ENCODE data around the gene ACAT2. TPM values are rescaled to one million over a fixed set of nuclear protein-coding genes. Genes with fewer than 3 reads are reported as not detected.
"Not testable (repeated sequence)": the region's sequence is repeated elsewhere in the genome, so short reads cannot be mapped to it uniquely, and the experiment has no call there.

ACAT2 gene
- total RNA-seq, 2 donors from 2014 or later, result 7.3 to 16.2 TPM

DNA sequence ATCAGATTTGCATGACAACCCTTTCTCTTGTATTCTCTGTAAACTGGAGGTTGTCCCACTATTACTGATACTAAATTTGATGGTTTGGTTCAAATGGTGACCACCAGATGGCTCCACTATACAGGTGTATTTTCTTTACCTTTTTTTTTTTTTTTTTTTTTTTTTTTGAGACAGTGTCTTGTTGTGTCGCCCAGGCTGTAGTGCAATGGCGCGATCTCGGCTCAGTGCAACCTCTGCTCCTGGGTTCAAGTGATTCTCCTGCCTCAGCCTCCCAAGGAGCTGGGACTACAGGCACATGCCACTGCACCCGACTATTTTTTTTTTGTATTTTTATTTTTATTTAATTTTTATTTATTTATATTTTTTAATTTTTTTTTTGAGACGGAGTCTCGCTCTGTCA is 41.1 kb upstream of the ACAT2 start:
- Histone ChIP-seq H3K27me3 (no peaks in the 10 kb centered on the region), H3K4me3 (no peak overlapping the region), H3K27ac (no peak overlapping the region), H3K36me3 (replicated peaks in 1 of 2; ENCODE audit: insufficient read depth in 1 of 2, low read depth in 2 of 2) (no peaks in the 10 kb centered on the region), H3K9me3 (no peaks in the 10 kb centered on the region), H3K4me1 (peaks cover 63% of the 10 kb centered on the region)
- TF ChIP-seq, protein P1, sequence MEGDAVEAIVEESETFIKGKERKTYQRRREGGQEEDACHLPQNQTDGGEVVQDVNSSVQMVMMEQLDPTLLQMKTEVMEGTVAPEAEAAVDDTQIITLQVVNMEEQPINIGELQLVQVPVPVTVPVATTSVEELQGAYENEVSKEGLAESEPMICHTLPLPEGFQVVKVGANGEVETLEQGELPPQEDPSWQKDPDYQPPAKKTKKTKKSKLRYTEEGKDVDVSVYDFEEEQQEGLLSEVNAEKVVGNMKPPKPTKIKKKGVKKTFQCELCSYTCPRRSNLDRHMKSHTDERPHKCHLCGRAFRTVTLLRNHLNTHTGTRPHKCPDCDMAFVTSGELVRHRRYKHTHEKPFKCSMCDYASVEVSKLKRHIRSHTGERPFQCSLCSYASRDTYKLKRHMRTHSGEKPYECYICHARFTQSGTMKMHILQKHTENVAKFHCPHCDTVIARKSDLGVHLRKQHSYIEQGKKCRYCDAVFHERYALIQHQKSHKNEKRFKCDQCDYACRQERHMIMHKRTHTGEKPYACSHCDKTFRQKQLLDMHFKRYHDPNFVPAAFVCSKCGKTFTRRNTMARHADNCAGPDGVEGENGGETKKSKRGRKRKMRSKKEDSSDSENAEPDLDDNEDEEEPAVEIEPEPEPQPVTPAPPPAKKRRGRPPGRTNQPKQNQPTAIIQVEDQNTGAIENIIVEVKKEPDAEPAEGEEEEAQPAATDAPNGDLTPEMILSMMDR (IDR thresholded peaks at IDR 0.05), result peak; percentile 12 to 72 (median 45)
- no peak for TF ChIP-seq POLR2A (IDR thresholded peaks at IDR 0.05)
- WGBS, 2 donors, result 33 to 48% methylated on average over 7 of the region's 7 CpGs
- ATAC-seq (no peak), DNase-seq (peak; percentile 52 to 76 (median 58))
- intact Hi-C loops (cut with DNase I), result no loop called here

DNA sequence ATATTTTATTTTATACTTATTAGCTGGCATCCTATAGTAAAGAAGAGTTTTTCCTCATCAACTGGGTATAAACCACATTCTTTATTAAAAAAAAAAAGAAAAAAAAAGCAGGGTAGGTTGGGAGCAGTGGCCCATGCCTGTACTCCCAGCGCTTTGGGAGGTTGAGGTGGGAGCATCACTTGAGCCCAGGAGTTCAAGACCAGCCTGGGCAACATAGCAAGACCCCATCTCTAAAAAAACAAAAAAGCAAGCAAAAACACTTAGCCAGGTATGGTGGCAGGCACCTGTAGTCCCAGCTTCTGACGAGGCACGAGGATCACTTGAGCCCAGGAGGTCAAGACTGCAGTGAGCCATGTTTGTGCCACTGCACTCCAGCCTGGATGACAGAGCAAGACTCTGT is 39.9 kb upstream of the ACAT2 start:
- H3K36me3 ChIP-seq (replicated peaks in 1 of 2; ENCODE audit: insufficient read depth in 1 of 2, low read depth in 2 of 2); H3K27ac ChIP-seq; H3K9me3 ChIP-seq; intact Hi-C loops (cut with DNase I); ATAC-seq; H3K27me3 ChIP-seq; H3K4me3 ChIP-seq; DNase-seq: not testable (repeated sequence)
- peaks cover 54% of the 10 kb centered on the region for H3K4me1 ChIP-seq
- 97 to 100% methylated on average over 3 of the region's 3 CpGs for WGBS, 2 donors

DNA sequence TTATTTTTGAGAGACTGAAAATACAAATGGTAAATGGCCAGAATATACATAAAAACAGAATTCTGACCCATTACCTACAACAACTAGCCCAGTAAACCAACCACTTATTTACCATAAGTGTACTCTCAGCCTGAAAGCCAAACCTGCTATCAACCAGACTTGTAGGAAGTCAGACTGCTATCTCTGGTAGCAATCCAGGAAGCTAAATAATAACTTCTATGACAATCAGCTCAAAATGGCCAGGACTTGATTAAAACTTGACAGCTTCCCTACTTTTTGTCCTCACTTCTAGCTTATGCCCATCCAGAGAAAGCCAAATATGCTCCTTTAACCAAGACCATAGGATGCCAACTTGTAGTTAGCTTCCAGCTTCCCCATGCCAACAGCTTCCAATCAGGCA is 39.2 kb upstream of the ACAT2 start:
- Histone ChIP-seq H3K27ac (no peak overlapping the region), H3K4me1 (peaks cover 48% of the 10 kb centered on the region), H3K9me3 (no peaks in the 10 kb centered on the region), H3K36me3 (replicated peaks in 1 of 2; ENCODE audit: insufficient read depth in 1 of 2, low read depth in 2 of 2) (no peaks in the 10 kb centered on the region), H3K4me3 (no peak overlapping the region), H3K27me3 (no peaks in the 10 kb centered on the region)
- intact Hi-C loops (cut with DNase I), result no loop called here
- TF ChIP-seq POLR2A (IDR thresholded peaks at IDR 0.05), result no peak
- TF ChIP-seq, protein P1 (IDR thresholded peaks at IDR 0.05), result no peak
- no peak for ATAC-seq
- no peak for DNase-seq

DNA sequence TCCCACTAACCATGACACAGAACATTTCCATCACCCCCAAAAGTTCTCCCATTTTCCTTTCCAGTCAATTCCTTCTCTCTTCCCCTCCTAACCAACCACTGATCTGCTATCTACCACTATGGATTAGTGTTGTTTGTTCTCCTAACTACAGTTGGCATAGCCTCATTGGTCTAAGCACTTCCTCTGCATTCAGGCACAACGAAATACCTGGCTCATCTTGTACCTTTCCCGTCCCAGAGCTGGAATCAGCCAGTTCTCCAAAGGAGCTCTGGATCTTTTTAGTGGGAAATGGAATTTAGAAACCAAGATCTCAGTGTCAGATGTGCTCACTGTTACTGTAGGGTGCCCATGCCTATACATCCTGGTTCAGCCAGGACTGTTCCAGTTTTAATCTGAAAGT is 38.6 kb upstream of the ACAT2 start:
- intact Hi-C loops (cut with DNase I), result no loop called here
- WGBS, 2 donors, result 62 to 69% methylated on average over 2 of the region's 2 CpGs
- H3K27me3 ChIP-seq, result no peaks in the 10 kb centered on the region

DNA sequence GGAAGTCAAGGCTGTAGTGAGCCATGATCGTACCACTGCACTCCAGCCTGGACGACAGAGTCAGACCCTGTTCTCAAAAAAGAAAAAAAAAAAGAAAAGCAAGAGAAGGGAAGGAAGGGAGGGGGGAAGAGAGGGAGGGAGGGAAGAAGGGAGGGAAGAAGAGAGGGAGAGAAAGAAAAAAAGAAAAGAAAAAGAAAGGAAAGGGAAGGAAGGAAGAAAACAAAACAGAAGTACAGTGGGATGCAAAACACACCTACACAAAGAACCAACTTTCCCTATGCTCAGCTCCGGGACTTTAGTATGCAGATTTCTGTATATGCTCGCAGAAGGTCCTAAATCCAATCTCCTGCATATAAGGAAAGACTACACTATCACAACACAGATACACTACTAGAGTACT is 37.1 kb upstream of the ACAT2 start:
- Histone ChIP-seq H3K9me3 (no peaks in the 10 kb centered on the region), H3K27ac (no peak overlapping the region), H3K4me3 (no peak overlapping the region), H3K4me1 (peaks cover 41% of the 10 kb centered on the region), H3K36me3 (replicated peaks in 1 of 2; ENCODE audit: insufficient read depth in 1 of 2, low read depth in 2 of 2) (no peaks in the 10 kb centered on the region), H3K27me3 (no peaks in the 10 kb centered on the region)
- intact Hi-C loops (cut with DNase I), result no loop called here
- TF ChIP-seq, protein P1 (IDR thresholded peaks at IDR 0.05), result no peak
- no peak for TF ChIP-seq POLR2A (IDR thresholded peaks at IDR 0.05)
- ATAC-seq (no peak), DNase-seq (no peak)
- 85 to 88% methylated on average over 4 of the region's 4 CpGs for WGBS, 2 donors

More for the DNA sequence above, 38.6 kb upstream of the ACAT2 start:
- Histone ChIP-seq H3K9me3 (no peaks in the 10 kb centered on the region), H3K4me1 (peaks cover 45% of the 10 kb centered on the region), H3K4me3 (no peak overlapping the region), H3K27ac (no peak overlapping the region), H3K36me3 (replicated peaks in 1 of 2; ENCODE audit: insufficient read depth in 1 of 2, low read depth in 2 of 2) (no peaks in the 10 kb centered on the region)
- TF ChIP-seq, protein P1 (IDR thresholded peaks at IDR 0.05), result no peak
- no peak for TF ChIP-seq POLR2A (IDR thresholded peaks at IDR 0.05)
- ATAC-seq (no peak), DNase-seq (no peak)

DNA sequence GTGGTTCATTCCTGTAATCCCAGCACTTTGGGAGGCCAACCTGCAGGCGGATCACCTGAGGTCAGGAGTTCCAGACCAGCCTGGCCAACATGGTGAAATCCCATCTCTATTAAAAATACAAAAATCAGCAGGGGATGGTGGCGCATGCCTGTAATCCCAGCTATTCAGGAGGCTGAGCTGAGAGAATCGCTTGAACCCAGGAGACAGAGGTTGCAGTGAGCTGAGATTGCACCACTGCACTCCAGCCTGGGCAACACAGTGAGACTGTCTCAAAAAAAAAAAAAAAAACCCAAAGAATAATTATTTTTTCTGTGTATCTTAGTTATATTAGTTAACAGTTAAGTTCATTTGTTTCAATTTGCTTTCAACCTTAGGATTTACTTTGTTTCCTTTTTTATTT is 36.6 kb upstream of the ACAT2 start:
- not testable (repeated sequence) for ATAC-seq, H3K4me3 ChIP-seq

More for the DNA sequence above, 36.6 kb upstream of the ACAT2 start:
- 95 to 96% methylated on average over 3 of the region's 3 CpGs for WGBS, 2 donors
- peaks cover 45% of the 10 kb centered on the region for H3K4me1 ChIP-seq
- H3K9me3 ChIP-seq; DNase-seq; H3K27me3 ChIP-seq; intact Hi-C loops (cut with DNase I); H3K36me3 ChIP-seq (replicated peaks in 1 of 2; ENCODE audit: insufficient read depth in 1 of 2, low read depth in 2 of 2); H3K27ac ChIP-seq: not testable (repeated sequence)

All from body of pancreas (tissue), 4 donors.